HG03354 (cell line): ENCODE data around the gene ZNF587B.
A peak's percentile ranks its signal among the peaks of the same experiment; 100 is the strongest.
"Not testable (repeated sequence)": the region's sequence is repeated elsewhere in the genome, so short reads cannot be mapped to it uniquely, and the experiment has no call there.

Experiments
- ATAC-seq: cut with Tn5 transposase; IDR thresholded peaks from one replicate; pipeline ENCODE4 v1.9.1; 2021; ENCODE audit warnings: mild to moderate bottlenecking; ENCODE audit not compliant: unreplicated experiment, poor library complexity, severe bottlenecking

ZNF587B gene

GRCh38 chr19:57817976-57818375, 12.1 kb upstream of the ZNF587B start:
- ATAC-seq, result no peak

- no peak for ATAC-seq
These were observed 11.7 kb upstream of the ZNF587B start for GRCh38 chr19:57818378-57818777.

- peak; percentile 90 for ATAC-seq
These were observed 10.5 kb upstream of the ZNF587B start for GRCh38 chr19:57819475-57820148.

GRCh38 chr19:57820599-57820998, 9.5 kb upstream of the ZNF587B start:
- no peak for ATAC-seq

- ATAC-seq, result not testable (repeated sequence)
These were observed 9.0 kb upstream of the ZNF587B start for GRCh38 chr19:57821095-57821494.

GRCh38 chr19:57821501-57821900, 8.6 kb upstream of the ZNF587B start:
- ATAC-seq, result not testable (repeated sequence)

GRCh38 chr19:57823155-57823554, 6.9 kb upstream of the ZNF587B start:
- not testable (repeated sequence) for ATAC-seq

GRCh38 chr19:57823608-57824007, 6.5 kb upstream of the ZNF587B start:
- not testable (repeated sequence) for ATAC-seq

GRCh38 chr19:57825511-57825910, 4.6 kb upstream of the ZNF587B start:
- ATAC-seq, result no peak

- no peak for ATAC-seq
These were observed 783 bp upstream of the ZNF587B start for GRCh38 chr19:57829316-57829715.

- ATAC-seq, result not testable (repeated sequence)
These were observed 6.9 kb downstream of the ZNF587B start for GRCh38 chr19:57836991-57837390.

- ATAC-seq, result not testable (repeated sequence)
These were observed 8.6 kb downstream of the ZNF587B start for GRCh38 chr19:57838622-57839191.

- ATAC-seq, result no peak
These were observed 11.1 kb downstream of the ZNF587B start for GRCh38 chr19:57841122-57841763.

- ATAC-seq, result not testable (repeated sequence)
These were observed 17.1 kb downstream of the ZNF587B start for GRCh38 chr19:57847164-57847563.

GRCh38 chr19:57849162-57849665, 19.1 kb downstream of the ZNF587B start:
- peak; percentile 26 for ATAC-seq

GRCh38 chr19:57849666-57850473, 19.8 kb downstream of the ZNF587B start, which contains the start of gene ZNF587:
Gene ZNF587 (plus strand): TSS chr19:57849859. CDS start chr19:57850039, 180 bp downstream.
- ATAC-seq, result peak; percentile 99

- ATAC-seq, result no peak
These were observed 20.5 kb downstream of the ZNF587B start for GRCh38 chr19:57850553-57851017.

GRCh38 chr19:57851812-57852603, 21.9 kb downstream of the ZNF587B start:
- ATAC-seq, result not testable (repeated sequence)

- ATAC-seq, result not testable (repeated sequence)
These were observed 24.0 kb downstream of the ZNF587B start for GRCh38 chr19:57854117-57854516.
